CD4-positive, CD25-positive, alpha-beta regulatory T cell (primary cell): ENCODE results near the gene IQSEC3. TPM values are rescaled to one million over a fixed set of nuclear protein-coding genes. Genes with fewer than 3 reads are reported as not detected.

Source experiments
- ATAC-seq, 2 donors: fragments of 150-1000 bp; cut with Tn5 transposase; one replicate each; pipeline ENCODE4 v1.10.0; 2021; ENCODE audit warnings: low read depth in 2 of 2, moderate number of reproducible peaks in 2 of 2, moderate library complexity in 1 of 2
- DNase-seq, 3 donors: peaks; one replicate each; pipeline versions ENCODE4 v3.0.0 to v3.0.0-alpha.2; 2012 to 2022; ENCODE audit warnings: mixed read lengths in 1 of 3
- H3K27ac ChIP-seq: one replicate; pipeline ENCODE4 v1.7.0; 2013; ENCODE audit warnings: mild to moderate bottlenecking, low read length; ENCODE audit not compliant: insufficient read depth, poor library complexity, severe bottlenecking
- H3K27me3 ChIP-seq: one replicate; pipeline ENCODE4 v1.7.0; 2013; ENCODE audit warnings: low read length; ENCODE audit not compliant: control insufficient read depth, insufficient read depth
- H3K36me3 ChIP-seq: one replicate; pipeline ENCODE4 v1.7.0; 2013; ENCODE audit warnings: mild to moderate bottlenecking, low read length, moderate library complexity; ENCODE audit not compliant: control insufficient read depth, insufficient read depth
- H3K4me1 ChIP-seq: 2 replicates; pipeline ENCODE4 v1.7.0; 2013; ENCODE audit warnings: mild to moderate bottlenecking, low read length; ENCODE audit not compliant: insufficient read depth, control insufficient read depth, poor library complexity, severe bottlenecking
- H3K4me3 ChIP-seq: one replicate; pipeline ENCODE4 v1.7.0; 2013; ENCODE audit warnings: low read depth, mild to moderate bottlenecking, low read length, moderate library complexity
- H3K9me3 ChIP-seq, 2 experiments: 1 replicate in 1 of 2; 2 replicates in 1 of 2; pipeline ENCODE4 v1.7.0; 2013; ENCODE audit warnings: low read length in 2 of 2, mild to moderate bottlenecking in 1 of 2, moderate library complexity in 1 of 2; ENCODE audit not compliant: control insufficient read depth in 2 of 2
- H3K27ac Mint-ChIP-seq, 3 donors: one replicate each; pipeline ENCODE4 v1.8.0; 2020 to 2022; ENCODE audit warnings: mild to moderate bottlenecking in 3 of 3, mixed read lengths in 3 of 3, moderate library complexity in 2 of 3
- H3K27me3 Mint-ChIP-seq: one replicate; pipeline ENCODE4 v1.8.0; 2022; ENCODE audit warnings: mild to moderate bottlenecking, mixed read lengths
- H3K36me3 Mint-ChIP-seq: one replicate; pipeline ENCODE4 v1.8.0; 2020; ENCODE audit warnings: mixed read lengths
- H3K4me1 Mint-ChIP-seq, 4 donors: one replicate each; pipeline ENCODE4 v1.8.0; 2020 to 2022; ENCODE audit warnings: mixed read lengths in 4 of 4, mild to moderate bottlenecking in 1 of 4
- H3K4me3 Mint-ChIP-seq, 4 donors: one replicate each; pipeline ENCODE4 v1.8.0; 2020 to 2022; ENCODE audit warnings: mild to moderate bottlenecking in 4 of 4, mixed read lengths in 4 of 4, moderate library complexity in 3 of 4
- H3K9me3 Mint-ChIP-seq, 7 donors: one replicate each; pipeline ENCODE4 v1.8.0; 2020 to 2022; ENCODE audit warnings: mixed read lengths in 7 of 7, mild to moderate bottlenecking in 3 of 7, moderate library complexity in 2 of 7
- polyA plus RNA-seq, 4 donors: library from polyadenylated mRNA; unstranded; fragments of 300-500 nt; fragmentation: Illumina TruSeq; gene quantifications; one replicate each; pipeline ENCODE4 v1.2.3, GENCODE V29; 2021
- total RNA-seq: library from RNA; stranded (reverse); gene quantifications from one replicate; pipeline ENCODE4 v1.2.3, GENCODE V29; 2022

Gene IQSEC3
- total and polyA plus RNA-seq, 5 donors from 2014 or later, result 0.05 to 0.15 TPM; not detected in 3

GRCh38 chr12:109872-110271, 43.3 kb downstream of the IQSEC3 start:
- DNase-seq (no peak), ATAC-seq (no peak)
- no peaks in the 10 kb centered on the region for H3K36me3 Mint-ChIP-seq
- H3K27me3 Mint-ChIP-seq, result peaks cover 18% of the 10 kb centered on the region
- peaks cover 0 to 13% (median 7%) of the 10 kb centered on the region in 4 donors for H3K4me1 Mint-ChIP-seq
- H3K4me1 ChIP-seq, result no peaks in the 10 kb centered on the region
- H3K27ac ChIP-seq, result no peak overlapping the region
- no peaks in the 10 kb centered on the region for H3K9me3 ChIP-seq
- H3K27me3 ChIP-seq, result peaks cover 5% of the 10 kb centered on the region
- H3K9me3 Mint-ChIP-seq, result no peaks in the 10 kb centered on the region
- no peaks in the 10 kb centered on the region for H3K36me3 ChIP-seq
- no peak overlapping the region for H3K4me3 ChIP-seq
- peak overlapping the region in 2 of 3 donors; percentile 31 to 59 for H3K27ac Mint-ChIP-seq
- H3K4me3 Mint-ChIP-seq, result no peak overlapping the region

GRCh38 chr12:111699-112493, 45.3 kb downstream of the IQSEC3 start:
- H3K9me3 ChIP-seq, result no peaks in the 10 kb centered on the region
- H3K4me1 ChIP-seq, result no peaks in the 10 kb centered on the region
- DNase-seq (no peak), ATAC-seq (no peak)
- Mint-ChIP-seq H3K4me1 (peaks cover 0 to 10% (median 5%) of the 10 kb centered on the region in 4 donors), H3K36me3 (no peaks in the 10 kb centered on the region), H3K27me3 (peaks cover 23% of the 10 kb centered on the region), H3K4me3 (no peak overlapping the region), H3K9me3 (no peaks in the 10 kb centered on the region), H3K27ac (no peak overlapping the region)
- no peak overlapping the region for H3K27ac ChIP-seq
- no peak overlapping the region for H3K4me3 ChIP-seq
- H3K36me3 ChIP-seq, result no peaks in the 10 kb centered on the region
- H3K27me3 ChIP-seq, result peaks cover 5% of the 10 kb centered on the region

- H3K36me3 ChIP-seq, result no peaks in the 10 kb centered on the region
- H3K4me1 ChIP-seq, result no peaks in the 10 kb centered on the region
- DNase-seq (no peak), ATAC-seq (no peak)
- Mint-ChIP-seq H3K36me3 (no peaks in the 10 kb centered on the region), H3K27ac (no peak overlapping the region), H3K4me1 (peaks cover 0 to 10% (median 5%) of the 10 kb centered on the region in 4 donors), H3K27me3 (peaks cover 23% of the 10 kb centered on the region), H3K4me3 (no peak overlapping the region), H3K9me3 (no peaks in the 10 kb centered on the region)
- no peaks in the 10 kb centered on the region for H3K9me3 ChIP-seq
- no peak overlapping the region for H3K4me3 ChIP-seq
- no peak overlapping the region for H3K27ac ChIP-seq
- H3K27me3 ChIP-seq, result peaks cover 5% of the 10 kb centered on the region
Measured at GRCh38 chr12:113347-113746, 46.8 kb downstream of the IQSEC3 start.

- Histone ChIP-seq H3K36me3 (no peaks in the 10 kb centered on the region), H3K27me3 (peaks cover 5% of the 10 kb centered on the region), H3K4me3 (no peak overlapping the region), H3K27ac (no peak overlapping the region), H3K4me1 (no peaks in the 10 kb centered on the region), H3K9me3 (no peaks in the 10 kb centered on the region)
- Mint-ChIP-seq H3K4me1 (peaks cover 0 to 4% (median 3%) of the 10 kb centered on the region in 4 donors), H3K9me3 (no peaks in the 10 kb centered on the region), H3K36me3 (no peaks in the 10 kb centered on the region), H3K4me3 (no peak overlapping the region), H3K27me3 (peaks cover 20% of the 10 kb centered on the region), H3K27ac (no peak overlapping the region)
- DNase-seq (no peak), ATAC-seq (no peak)
Measured at GRCh38 chr12:114626-115211, 48.2 kb downstream of the IQSEC3 start.

- no peak for DNase-seq
- peaks cover 5% of the 10 kb centered on the region for H3K27me3 ChIP-seq
- no peak overlapping the region for H3K4me3 ChIP-seq
- no peaks in the 10 kb centered on the region for H3K4me1 ChIP-seq
- H3K27ac Mint-ChIP-seq, result no peak overlapping the region
- no peaks in the 10 kb centered on the region for H3K9me3 ChIP-seq
- peaks cover 0 to 2% (median 0%) of the 10 kb centered on the region in 4 donors for H3K4me1 Mint-ChIP-seq
- no peak overlapping the region for H3K4me3 Mint-ChIP-seq
- no peaks in the 10 kb centered on the region for H3K9me3 Mint-ChIP-seq
- H3K36me3 ChIP-seq, result no peaks in the 10 kb centered on the region
- no peak for ATAC-seq
- H3K36me3 Mint-ChIP-seq, result no peaks in the 10 kb centered on the region
- peaks cover 13% of the 10 kb centered on the region for H3K27me3 Mint-ChIP-seq
- no peak overlapping the region for H3K27ac ChIP-seq
Measured at GRCh38 chr12:115518-115917, 49.0 kb downstream of the IQSEC3 start.

GRCh38 chr12:115960-116915, 49.7 kb downstream of the IQSEC3 start:
- Mint-ChIP-seq H3K27me3 (peaks cover 11% of the 10 kb centered on the region), H3K4me3 (no peak overlapping the region), H3K4me1 (peaks cover 0 to 2% (median 0%) of the 10 kb centered on the region in 4 donors), H3K36me3 (no peaks in the 10 kb centered on the region), H3K9me3 (no peaks in the 10 kb centered on the region), H3K27ac (no peak overlapping the region)
- no peaks in the 10 kb centered on the region for H3K9me3 ChIP-seq
- no peak overlapping the region for H3K4me3 ChIP-seq
- peaks cover 5% of the 10 kb centered on the region for H3K27me3 ChIP-seq
- no peaks in the 10 kb centered on the region for H3K4me1 ChIP-seq
- H3K27ac ChIP-seq, result no peak overlapping the region
- DNase-seq, result no peak
- no peak for ATAC-seq
- no peaks in the 10 kb centered on the region for H3K36me3 ChIP-seq

- Histone ChIP-seq H3K4me3 (no peak overlapping the region), H3K36me3 (no peaks in the 10 kb centered on the region), H3K4me1 (no peaks in the 10 kb centered on the region), H3K9me3 (no peaks in the 10 kb centered on the region), H3K27ac (no peak overlapping the region), H3K27me3 (peaks cover 5% of the 10 kb centered on the region)
- DNase-seq, result no peak
- ATAC-seq, result no peak
- Mint-ChIP-seq H3K36me3 (no peaks in the 10 kb centered on the region), H3K4me3 (no peak overlapping the region), H3K27me3 (peaks cover 11% of the 10 kb centered on the region), H3K9me3 (peaks cover 0 to 1% (median 0%) of the 10 kb centered on the region in 7 donors), H3K27ac (no peak overlapping the region), H3K4me1 (peaks cover 0 to 2% (median 0%) of the 10 kb centered on the region in 4 donors)
Measured at GRCh38 chr12:117311-117710, 50.7 kb downstream of the IQSEC3 start.
